HepG2 (cell line): ENCODE data around the gene LIPC. TPM values are rescaled to one million over a fixed set of nuclear protein-coding genes. Genes with fewer than 3 reads are reported as not detected.
A peak's percentile ranks its signal among the peaks of the same experiment; 100 is the strongest.

Source experiments
- ADNP ChIP-seq: sonication (generic); formaldehyde crosslinking; IDR thresholded peaks from 2 replicates; pipeline ENCODE4 v1.4.0; 2020; ENCODE audit warnings: missing genetic modification reagents
- ARID3A ChIP-seq: IDR thresholded peaks from 2 replicates; pipeline ENCODE4 v1.6.1; 2012; ENCODE audit warnings: low read depth, low read length, improper control_type of control experiment
- ETS1 ChIP-seq: sonication (generic); formaldehyde crosslinking; IDR thresholded peaks from 2 replicates; pipeline ENCODE4 v1.4.0; 2020; ENCODE audit warnings: missing genetic modification reagents
- GABPA ChIP-seq, 2 experiments: IDR thresholded peaks; 2 replicates each; pipeline ENCODE4 v1.6.1; 2011 to 2016; ENCODE audit warnings: low read depth in 2 of 2, low read length in 1 of 2, missing biosample characterization in 1 of 2, missing genetic modification characterization in 1 of 2
- HDAC6 ChIP-seq: fragments of 200-600 bp; sonication (generic); IDR thresholded peaks from 2 replicates; pipeline ENCODE4 v1.7.0; 2017; ENCODE audit warnings: mild to moderate bottlenecking, antibody characterized with exemption, low read length, low read depth
- KDM3A ChIP-seq: IDR thresholded peaks from 2 replicates; pipeline ENCODE4 v1.6.1; 2018; ENCODE audit warnings: low read depth, missing compliant biosample characterization
- MATR3 ChIP-seq: sonication (generic); formaldehyde crosslinking; IDR thresholded peaks from 2 replicates; pipeline ENCODE4 v1.4.0; 2020; ENCODE audit warnings: missing genetic modification reagents
- MEF2D ChIP-seq: sonication (generic); formaldehyde crosslinking; IDR thresholded peaks from 2 replicates; pipeline ENCODE4 v1.5.1; 2020; ENCODE audit warnings: mild to moderate bottlenecking, missing genetic modification reagents
- NR2F6 ChIP-seq, 2 experiments: IDR thresholded peaks; 2 replicates each; pipeline ENCODE4 v1.6.1; 2016; ENCODE audit warnings: antibody characterized with exemption in 1 of 2, mild to moderate bottlenecking in 1 of 2
- RBFOX2 ChIP-seq: fragments of 200-400 bp; formaldehyde crosslinking; IDR thresholded peaks from 2 replicates; pipeline ENCODE4 v1.6.1; 2017; ENCODE audit warnings: low read depth, mild to moderate bottlenecking, low read length
- SNAPC2 ChIP-seq: sonication (generic); formaldehyde crosslinking; IDR thresholded peaks from 2 replicates; pipeline ENCODE4 v1.8.1; 2022; ENCODE audit warnings: mild to moderate bottlenecking, missing genetic modification reagents
- TMF1 ChIP-seq: sonication (generic); formaldehyde crosslinking; IDR thresholded peaks from 2 replicates; pipeline ENCODE4 v1.8.1; 2022; ENCODE audit warnings: low read depth, missing genetic modification reagents
- ZBTB3 ChIP-seq: sonication (generic); formaldehyde crosslinking; IDR thresholded peaks from 2 replicates; pipeline ENCODE4 v1.4.0; 2020; ENCODE audit warnings: low read depth, mild to moderate bottlenecking, moderate library complexity, missing genetic modification reagents, borderline replicate concordance
- ZFP82 ChIP-seq: sonication (generic); formaldehyde crosslinking; IDR thresholded peaks from 2 replicates; pipeline ENCODE4 v1.5.1; 2020; ENCODE audit warnings: mild to moderate bottlenecking, missing genetic modification reagents, borderline replicate concordance
- ZNF230 ChIP-seq: sonication (generic); formaldehyde crosslinking; IDR thresholded peaks from 2 replicates; pipeline ENCODE4 v1.4.0; 2020; ENCODE audit warnings: mild to moderate bottlenecking, missing genetic modification reagents
- ZNF318 ChIP-seq: sonication (generic); formaldehyde crosslinking; IDR thresholded peaks from 2 replicates; pipeline ENCODE4 v1.4.0; 2020; ENCODE audit warnings: mild to moderate bottlenecking, missing genetic modification reagents
- ZNF503 ChIP-seq: sonication (generic); formaldehyde crosslinking; IDR thresholded peaks from 2 replicates; pipeline ENCODE4 v1.4.0; 2020; ENCODE audit warnings: missing genetic modification reagents
- ZSCAN22 ChIP-seq: sonication (generic); formaldehyde crosslinking; IDR thresholded peaks from 2 replicates; pipeline ENCODE4 v1.4.0; 2020; ENCODE audit warnings: mild to moderate bottlenecking, missing genetic modification reagents
- polyA plus RNA-seq, 8 experiments: library from polyadenylated mRNA; depleted of rRNA in 3 of 8; stranded (reverse) in 7 of 8; unstranded in 1 of 8; fragments of >200 nt; fragmentation: Illumina TruSeq in 4 of 8; extraction: Trizol in 4 of 8; gene quantifications; 2 replicates each; pipeline versions ENCODE4 v1.2.1 to v1.2.3, GENCODE V29; 2011 to 2016; ENCODE audit warnings: low read depth in 4 of 8, missing spikeins in 1 of 8, mixed read lengths in 1 of 8; ENCODE audit not compliant: insufficient read depth in 1 of 8
- total RNA-seq, 5 experiments: library from RNA; depleted of rRNA; stranded (reverse); fragments of >200 nt; fragmentation: Illumina TruSeq; extraction: Trizol; gene quantifications; 2 replicates each; pipeline ENCODE4 v1.2.3, GENCODE V29; 2016; ENCODE audit warnings: low read depth in 1 of 5

The LIPC gene
- total and polyA plus RNA-seq, 2 of the 13 experiments (the other 11 are each of a cell fraction or from before 2014, with no cell fraction given): 26.0 to 38.0 TPM

- TF ChIP-seq ZNF318 (CRISPR knock-in tag): no peak
- no peak for TF ChIP-seq SNAPC2 (CRISPR knock-in tag)
- peak; percentile 60 for TF ChIP-seq NR2F6 (IDR thresholded peaks at IDR 0.05)
- TF ChIP-seq NR2F6 (CRISPR knock-in tag; IDR thresholded peaks at IDR 0.05): peak; percentile 51; the same call in 1 of the 2 replicates
- no peak for TF ChIP-seq ZNF230 (CRISPR knock-in tag)
- TF ChIP-seq ADNP: no peak
- TF ChIP-seq ETS1: no peak
- no peak for TF ChIP-seq TMF1 (CRISPR knock-in tag)
- 0 out of 2 replicates have a peak, but pooled peaks have one; percentile 39 for TF ChIP-seq ZNF503 (CRISPR knock-in tag)
- TF ChIP-seq HDAC6: no peak
- TF ChIP-seq ZFP82 (CRISPR knock-in tag): no peak
- peak; percentile 79 for TF ChIP-seq ARID3A
- TF ChIP-seq RBFOX2: no peak
- TF ChIP-seq MATR3 (CRISPR knock-in tag): no peak
- no peak for TF ChIP-seq GABPA (IDR thresholded peaks at IDR 0.05; ENCODE audit: low read depth, low read length)
- no peak for TF ChIP-seq GABPA (CRISPR knock-in tag; IDR thresholded peaks at IDR 0.05; ENCODE audit: low read depth)
- TF ChIP-seq MEF2D: peak; percentile 65; the same call in 1 of the 2 replicates
- TF ChIP-seq ZBTB3 (CRISPR knock-in tag): no peak
- TF ChIP-seq KDM3A (CRISPR knock-in tag): no peak
- no peak for TF ChIP-seq ZSCAN22 (CRISPR knock-in tag)
Observed at GRCh38 chr15:58454950-58455401, 23.2 kb downstream of the LIPC start (continued).
